GM21526 (cell line): ENCODE measurements around the gene COQ3.
"Not testable (repeated sequence)": the region's sequence is repeated elsewhere in the genome, so short reads cannot be mapped to it uniquely, and the experiment has no call there.

ENCODE experiments used
- ATAC-seq: cut with Tn5 transposase; IDR thresholded peaks from one replicate; pipeline ENCODE4 v1.9.1; 2021; ENCODE audit warnings: moderate library complexity; ENCODE audit not compliant: unreplicated experiment, low FRiP score

Gene COQ3

DNA sequence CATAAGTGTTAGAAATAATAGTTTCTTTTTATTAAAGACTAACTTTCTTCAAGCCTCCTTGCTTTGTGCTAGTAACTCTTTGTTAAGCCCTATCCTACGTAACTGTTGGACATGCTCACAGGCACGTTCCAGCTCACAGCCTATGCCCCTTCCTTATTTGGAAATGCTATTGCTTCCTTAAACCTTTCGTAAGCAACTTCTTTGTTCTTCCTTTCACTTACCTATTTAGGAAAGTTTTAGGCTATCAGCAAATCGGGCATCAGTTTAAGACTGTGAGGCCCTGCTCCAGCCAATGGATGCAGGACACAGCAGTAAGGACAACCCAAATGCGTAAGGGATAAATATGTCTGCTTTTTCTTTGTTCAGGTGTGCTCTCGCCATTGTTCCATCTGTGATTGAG is 58.7 kb downstream of the COQ3 start:
- not testable (repeated sequence) for ATAC-seq

DNA sequence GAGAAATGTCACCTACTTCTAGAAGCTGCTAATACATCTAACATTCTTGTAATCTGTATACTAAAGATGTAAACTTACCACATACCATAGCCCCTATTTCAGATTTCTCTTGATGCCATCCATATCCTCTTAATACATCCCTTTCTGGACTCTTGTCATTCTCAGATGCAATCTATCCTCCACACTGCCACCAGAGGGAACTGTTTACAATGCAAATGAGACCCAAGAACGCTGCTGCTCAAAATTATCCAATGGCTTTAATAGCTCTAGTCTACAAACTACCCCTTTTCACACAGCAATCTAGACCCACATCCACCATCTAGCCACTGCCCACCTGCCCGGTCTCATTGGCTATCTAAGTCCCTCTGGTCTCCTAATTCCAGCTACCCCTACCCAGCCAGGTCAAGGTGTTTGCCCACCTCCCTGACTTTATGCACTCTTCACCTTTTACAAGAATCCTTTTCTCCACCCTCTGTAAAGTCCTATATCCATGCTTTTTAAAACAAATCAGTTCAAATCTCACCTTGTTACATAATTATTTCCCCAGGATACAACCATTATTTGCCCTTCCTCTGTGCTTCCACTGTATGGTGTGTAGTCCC is 59.4 kb downstream of the COQ3 start:
- ATAC-seq: peak; percentile 44

DNA sequence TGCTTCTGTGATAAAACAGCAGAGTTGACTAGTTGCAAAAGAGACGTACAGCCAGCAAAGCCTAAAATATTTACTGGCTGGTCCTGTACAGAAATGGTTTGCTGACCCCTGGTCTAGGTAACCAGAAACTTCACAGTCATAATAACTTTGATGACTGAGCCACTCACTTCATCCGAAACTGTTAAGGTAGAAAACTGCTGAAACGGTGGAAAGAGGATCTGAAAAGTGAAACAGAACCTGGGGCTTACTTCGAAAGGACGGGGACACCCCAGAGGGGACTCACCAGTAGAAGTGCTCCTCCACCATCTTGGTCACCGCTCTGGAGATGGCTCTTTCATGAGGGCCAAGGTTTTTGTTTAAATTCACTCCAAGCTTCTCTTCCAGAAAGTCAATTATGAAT is 60.9 kb downstream of the COQ3 start:
- ATAC-seq: peak; percentile 93

DNA sequence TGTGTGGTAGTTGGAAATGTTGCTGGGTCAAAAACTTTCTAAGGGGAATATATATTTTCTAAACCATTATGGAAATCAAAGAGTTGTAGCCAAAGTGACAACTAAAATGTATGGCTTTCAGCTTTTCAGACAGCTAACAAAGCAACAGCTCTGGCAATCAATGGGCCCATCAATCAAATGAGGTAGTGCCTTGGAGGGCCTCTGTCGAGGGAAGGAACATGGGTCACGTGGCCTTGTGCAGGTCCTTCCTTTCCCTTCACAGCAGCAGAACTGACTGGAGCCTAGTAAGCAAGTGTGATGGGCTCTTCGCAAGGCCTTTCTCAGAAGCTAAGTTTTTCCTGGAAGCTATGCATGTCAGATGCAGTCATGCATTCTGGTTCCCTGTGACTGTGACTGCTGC is 62.5 kb downstream of the COQ3 start:
- no peak for ATAC-seq

DNA sequence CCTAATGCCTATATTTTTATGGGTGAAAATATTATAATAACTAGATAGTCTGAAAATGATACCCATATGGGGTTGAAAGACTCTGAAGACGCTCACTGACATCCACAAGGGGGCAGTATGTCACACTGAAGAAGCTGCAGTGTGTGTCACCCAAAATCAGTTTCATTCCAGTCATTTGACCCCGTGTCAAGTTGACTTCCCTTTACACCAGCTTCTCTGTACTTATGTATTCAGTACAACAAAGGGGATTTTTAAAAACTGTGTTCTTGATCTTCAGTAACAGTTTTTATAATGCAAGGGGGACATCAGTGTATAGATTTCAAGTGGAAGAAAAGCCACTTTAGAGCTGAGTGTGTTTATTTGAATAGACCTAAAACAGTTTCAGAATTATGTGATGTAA is 63.8 kb downstream of the COQ3 start:
- ATAC-seq: peak; percentile 72

DNA sequence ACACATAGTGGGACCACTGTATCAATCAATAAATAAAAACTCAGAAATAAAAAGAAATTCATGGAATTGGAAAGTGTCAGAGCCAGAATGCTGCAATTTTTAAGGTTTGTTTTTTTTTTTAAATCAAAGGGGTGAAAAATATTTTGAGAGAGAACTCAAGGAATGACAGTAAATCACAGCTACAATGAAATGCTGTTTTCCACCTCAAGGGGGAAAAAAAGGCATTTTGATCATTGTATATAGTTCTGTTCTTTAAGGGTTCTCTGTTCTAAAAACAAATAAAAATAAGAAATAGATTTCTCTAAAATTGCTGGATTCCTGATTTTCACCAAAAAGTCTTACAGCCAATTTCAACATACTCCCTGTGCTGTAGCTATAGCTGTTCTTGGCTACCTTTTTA is 69.0 kb downstream of the COQ3 start:
- ATAC-seq: no peak
